Measurements from ENCODE around the gene STPG2.

DNA sequence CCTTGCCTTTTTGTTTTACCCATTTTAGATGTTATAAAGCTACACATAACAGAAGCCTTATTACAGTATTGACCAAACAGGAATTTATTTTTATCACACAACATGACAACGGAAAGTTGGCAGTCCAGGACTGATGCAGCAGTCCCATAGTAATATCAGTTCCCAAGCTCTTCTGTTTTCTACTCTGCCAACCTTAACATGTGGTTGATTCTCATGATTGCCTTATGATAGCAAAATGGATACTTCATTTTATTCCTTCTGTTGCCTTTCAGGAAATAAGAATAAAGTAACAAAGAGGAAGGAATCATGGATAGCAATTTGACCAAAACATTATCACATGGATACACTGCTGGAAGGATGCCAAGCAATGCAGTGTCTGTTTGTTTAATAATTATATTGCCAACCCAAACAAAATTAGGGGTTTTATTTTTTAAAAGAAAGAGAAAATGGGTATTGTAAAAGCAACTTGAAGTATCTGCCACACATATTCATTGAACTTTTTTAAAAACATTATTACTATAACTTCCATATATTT lies 275.7 kb downstream of the STPG2 start:
- TF ChIP-seq, protein P1, sequence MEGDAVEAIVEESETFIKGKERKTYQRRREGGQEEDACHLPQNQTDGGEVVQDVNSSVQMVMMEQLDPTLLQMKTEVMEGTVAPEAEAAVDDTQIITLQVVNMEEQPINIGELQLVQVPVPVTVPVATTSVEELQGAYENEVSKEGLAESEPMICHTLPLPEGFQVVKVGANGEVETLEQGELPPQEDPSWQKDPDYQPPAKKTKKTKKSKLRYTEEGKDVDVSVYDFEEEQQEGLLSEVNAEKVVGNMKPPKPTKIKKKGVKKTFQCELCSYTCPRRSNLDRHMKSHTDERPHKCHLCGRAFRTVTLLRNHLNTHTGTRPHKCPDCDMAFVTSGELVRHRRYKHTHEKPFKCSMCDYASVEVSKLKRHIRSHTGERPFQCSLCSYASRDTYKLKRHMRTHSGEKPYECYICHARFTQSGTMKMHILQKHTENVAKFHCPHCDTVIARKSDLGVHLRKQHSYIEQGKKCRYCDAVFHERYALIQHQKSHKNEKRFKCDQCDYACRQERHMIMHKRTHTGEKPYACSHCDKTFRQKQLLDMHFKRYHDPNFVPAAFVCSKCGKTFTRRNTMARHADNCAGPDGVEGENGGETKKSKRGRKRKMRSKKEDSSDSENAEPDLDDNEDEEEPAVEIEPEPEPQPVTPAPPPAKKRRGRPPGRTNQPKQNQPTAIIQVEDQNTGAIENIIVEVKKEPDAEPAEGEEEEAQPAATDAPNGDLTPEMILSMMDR (IDR thresholded peaks at IDR 0.05; ENCODE audit: low read length) = no peak
- TF ChIP-seq EZH2 (optimal IDR thresholded peaks at IDR 0.05; ENCODE audit: low read depth, low read length) (no peak), EZH2phosphoT487 (IDR thresholded peaks at IDR 0.05; ENCODE audit: low read length) (no peak)
